GM19043 (cell line): ENCODE results near the gene ATP5F1A.

Experiments used
- ATAC-seq: cut with Tn5 transposase; IDR thresholded peaks from one replicate; pipeline ENCODE4 v1.9.1; 2021; ENCODE audit warnings: low read depth; ENCODE audit not compliant: unreplicated experiment

Gene ATP5F1A

DNA sequence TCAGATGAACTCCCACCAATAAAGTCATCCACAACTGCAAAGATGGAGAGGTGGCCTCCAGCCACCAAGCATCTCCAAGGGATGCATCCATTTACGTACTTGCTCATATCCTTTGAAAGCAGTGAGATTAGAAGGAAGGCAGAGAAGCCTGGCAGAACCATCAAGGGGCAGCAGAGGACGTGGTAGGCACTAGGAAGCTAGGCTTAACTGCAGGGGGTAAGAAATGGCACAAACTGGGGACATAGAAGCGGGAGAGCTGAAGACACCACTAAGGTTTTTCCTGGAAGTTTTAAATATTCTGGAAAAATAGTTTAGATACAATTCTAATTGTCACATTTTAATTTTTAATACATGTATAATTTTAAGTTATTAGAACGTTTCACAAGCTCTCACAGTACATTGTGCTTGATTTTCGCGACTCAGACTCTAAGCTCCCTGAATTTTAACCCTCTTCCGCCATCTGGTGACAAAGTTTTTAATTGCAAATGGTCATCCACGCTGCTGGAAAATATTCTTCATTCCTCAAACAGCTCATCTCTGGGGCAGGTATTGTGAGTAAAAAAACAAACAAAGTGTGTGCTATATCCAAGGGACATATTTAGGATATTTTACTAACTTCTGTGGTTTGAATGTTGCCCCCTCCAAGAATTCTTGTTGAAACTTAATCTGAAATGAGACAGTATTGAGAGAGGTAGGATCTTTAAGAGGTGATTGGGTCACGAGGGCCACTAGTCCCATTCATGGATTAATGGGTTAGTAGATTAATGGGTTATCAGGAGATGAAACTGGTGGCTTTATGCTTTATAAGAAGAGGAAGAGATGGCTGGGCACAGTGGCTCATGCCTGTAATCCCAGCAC, 24.4 kb downstream of the ATP5F1A start:
- ATAC-seq = no peak

DNA sequence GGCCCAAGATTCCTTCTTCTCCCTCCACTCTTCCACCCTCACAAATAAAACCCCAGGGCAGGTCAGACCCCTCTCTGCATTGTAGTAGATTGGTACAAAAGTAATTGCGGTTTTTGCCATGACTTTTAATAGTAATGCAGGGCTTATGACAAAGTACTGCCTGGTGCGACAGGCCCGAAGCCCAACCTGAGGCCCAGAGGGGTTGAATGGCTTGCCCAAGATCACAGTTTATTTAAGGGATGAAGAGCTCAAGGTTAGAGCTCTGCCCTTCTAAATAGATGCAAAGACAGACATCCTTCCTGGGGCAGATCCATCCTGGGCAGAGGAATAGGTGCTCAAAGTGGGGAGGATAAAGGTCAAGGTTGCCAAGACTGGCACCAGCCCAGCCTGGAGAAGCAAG, 25.1 kb downstream of the ATP5F1A start:
- no peak for ATAC-seq

DNA sequence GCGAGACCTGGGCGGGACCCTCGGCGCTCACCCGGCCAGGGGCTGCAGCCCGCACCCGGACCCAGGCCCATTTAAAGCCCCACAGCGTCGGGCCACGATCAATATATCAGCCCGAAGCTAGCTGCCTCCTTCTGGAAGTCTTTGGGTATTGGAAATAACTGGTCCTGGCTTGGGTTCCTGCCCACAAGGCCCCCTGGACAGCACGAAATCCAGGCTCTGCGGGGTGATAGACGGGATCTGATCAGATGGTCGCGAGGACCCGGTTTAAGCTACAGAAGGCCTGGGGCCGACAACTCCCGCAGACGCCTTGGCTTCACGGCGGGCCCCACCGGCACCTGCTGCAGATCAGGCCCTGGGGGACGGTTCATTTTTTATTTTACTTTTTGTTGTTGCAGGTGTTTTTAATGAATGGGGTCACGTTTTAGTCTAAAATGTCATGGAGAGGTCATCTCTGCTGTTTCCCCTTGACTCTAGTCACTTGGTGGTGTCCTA, 25.7 kb downstream of the ATP5F1A start:
- ATAC-seq = no peak

DNA sequence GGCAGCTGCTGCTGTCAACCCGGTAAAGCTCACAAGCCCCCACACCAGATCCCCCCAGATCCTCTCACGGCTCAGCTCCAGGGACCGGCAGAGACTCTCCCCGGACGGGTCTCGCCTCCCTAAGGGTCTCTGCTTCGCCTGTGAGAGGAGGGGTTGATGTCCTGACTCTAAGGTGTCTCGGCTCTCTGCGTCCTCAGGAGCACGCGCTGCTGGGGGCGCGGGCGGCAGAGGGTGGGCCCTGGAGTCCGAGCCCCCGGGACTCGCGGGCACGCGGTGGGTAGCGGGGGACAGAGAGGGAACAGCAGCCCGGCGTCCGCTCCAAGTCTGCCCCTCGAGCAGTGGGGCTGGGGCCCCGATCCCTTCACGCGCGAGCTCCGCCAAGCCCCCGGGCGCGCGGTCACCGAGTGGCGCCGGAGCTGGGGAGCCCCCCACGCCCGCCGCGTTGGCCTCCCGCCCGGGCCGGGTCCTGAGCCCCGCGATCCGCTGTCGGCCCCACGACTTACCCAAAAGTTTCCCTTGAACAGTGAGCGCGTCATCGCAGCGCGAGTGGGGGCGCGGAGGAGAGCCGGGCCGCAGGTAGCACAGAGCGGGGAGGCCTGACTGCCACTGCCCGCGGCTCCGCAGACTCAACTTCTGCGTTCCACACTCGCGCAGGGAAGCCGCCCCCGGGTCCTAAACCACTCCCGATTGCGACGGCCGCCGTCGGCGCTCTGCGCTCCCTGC, 26.3 kb downstream of the ATP5F1A start, which contains the start of gene PSTPIP2:
PSTPIP2 (minus strand) TSS at position 608 of the 723 bp plus-strand sequence; CDS start at position 536, 72 bp downstream.
- ATAC-seq = peak; percentile 62

DNA sequence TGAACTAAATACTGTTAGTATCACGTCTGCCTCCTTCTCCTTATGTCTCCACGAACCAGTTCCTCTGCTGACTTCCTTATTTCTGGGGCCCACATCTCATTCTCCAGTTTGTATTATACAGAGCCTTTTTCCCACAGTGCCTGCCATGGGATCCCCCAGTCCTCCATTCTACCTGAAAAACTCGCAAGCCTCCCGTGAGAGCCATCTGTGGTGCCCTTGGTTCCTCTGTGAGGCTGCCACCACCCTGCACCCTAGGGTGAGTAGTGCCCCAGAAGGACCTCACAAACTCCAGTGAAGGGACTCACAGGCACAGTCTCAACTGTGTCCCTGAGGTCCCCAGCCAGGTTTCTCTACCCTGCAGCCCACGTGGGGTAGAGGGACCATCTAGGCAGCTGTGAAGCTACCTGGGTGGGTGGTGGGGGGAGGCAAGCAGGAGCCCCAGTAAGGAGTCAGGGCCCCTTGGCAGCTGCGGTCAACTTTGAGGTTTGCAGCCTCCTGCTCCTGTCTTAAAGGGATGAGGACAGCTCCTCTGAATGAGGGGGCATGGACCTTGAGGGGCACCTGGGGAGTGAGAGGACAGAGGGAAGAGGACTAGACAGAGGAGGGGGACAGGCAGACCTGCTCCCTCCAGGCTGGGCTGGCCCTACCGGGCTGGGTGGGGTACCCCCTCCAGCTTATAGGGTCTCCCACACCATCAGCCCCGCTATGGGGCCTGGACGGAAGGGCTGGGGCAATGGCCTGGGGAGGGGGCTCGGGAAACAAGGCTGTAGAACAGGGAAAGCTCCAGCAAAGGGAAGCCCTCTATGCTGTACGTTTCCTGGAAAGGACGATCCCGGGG, 27.1 kb downstream of the ATP5F1A start:
- peak; percentile 3 for ATAC-seq

DNA sequence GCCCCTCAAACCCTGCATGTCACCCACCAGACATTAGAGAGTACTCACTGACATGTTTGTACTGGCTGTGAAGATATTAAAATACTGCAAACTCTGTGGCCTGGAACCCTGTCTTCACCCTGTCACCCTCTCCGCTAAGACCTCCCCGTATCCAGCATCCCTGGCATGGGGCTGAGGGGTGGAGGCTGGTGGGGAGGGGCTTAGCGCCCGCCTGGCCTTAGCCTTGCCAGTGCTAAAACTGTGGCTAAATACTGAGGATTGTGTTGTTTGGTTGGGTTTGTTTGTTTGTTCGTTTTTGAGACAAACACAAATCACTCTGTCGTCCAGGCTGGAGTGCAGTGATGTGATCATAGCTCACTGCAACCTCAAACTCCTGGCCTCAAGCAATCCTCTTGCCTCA, 27.9 kb downstream of the ATP5F1A start:
- ATAC-seq = no peak

DNA sequence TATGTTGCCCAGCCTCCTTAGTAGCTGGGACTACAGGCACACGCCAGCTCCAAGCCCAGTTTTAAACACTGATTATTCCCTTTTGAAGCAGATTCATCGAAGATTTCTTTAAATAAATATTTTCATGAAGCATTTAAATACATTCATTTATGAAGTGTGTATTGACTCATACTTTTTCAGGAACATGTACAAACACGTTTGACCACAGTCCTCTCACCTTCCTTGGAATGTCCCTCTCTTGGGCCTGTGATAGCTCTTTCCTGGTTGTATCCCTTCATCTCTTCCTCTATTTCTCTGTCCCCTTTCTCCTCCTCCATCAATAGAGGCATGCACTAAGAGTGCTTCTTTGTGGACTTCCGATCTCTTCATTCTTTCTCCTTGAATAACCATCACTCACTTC, 28.6 kb downstream of the ATP5F1A start:
- no peak for ATAC-seq

DNA sequence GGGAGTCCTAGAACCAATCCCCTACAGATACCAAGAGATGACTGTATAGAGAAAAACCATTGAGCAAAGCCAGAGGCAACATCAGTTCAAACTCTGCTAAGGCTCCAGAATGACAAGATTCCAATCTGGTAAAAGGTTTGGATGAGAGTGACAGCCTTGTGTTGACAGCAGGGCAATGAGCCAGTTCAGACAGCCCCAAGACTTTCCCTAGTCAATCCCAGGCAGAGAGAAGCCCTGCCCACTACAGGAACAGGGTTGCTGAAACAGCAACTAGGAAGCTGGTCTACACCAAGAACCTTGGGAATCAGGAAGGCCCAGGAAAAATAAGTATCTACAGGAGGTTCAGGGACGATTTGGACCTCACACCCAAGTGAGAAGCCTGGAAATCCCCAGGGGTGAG, 29.3 kb downstream of the ATP5F1A start:
- ATAC-seq = no peak

DNA sequence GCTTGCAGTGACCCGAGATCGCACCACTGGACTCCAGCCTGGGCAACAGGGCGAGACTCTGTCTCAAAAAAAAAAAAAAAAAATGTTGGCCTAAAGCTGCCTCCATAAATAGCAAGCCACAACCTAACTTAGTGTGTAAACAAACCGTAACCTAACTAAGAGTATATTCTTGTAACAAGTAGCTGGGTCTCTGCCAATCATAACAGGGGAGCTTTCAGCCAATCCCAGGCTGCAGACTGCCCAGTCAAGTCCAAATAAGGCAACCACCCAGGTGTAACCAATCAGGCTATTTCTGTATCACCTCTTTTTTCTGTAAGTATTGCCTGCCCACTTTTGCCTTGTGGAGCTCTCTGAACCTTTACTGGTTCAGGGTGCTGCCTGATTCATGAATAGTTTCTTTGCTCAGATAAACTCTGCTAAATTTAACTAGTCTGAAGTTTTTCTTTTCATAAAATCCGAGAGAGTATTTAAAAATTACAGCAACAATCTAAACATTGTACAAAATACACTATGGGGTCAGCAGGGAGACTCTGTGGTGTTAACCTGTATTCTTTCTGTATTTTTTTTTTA, 30.6 kb downstream of the ATP5F1A start:
- ATAC-seq = no peak

DNA sequence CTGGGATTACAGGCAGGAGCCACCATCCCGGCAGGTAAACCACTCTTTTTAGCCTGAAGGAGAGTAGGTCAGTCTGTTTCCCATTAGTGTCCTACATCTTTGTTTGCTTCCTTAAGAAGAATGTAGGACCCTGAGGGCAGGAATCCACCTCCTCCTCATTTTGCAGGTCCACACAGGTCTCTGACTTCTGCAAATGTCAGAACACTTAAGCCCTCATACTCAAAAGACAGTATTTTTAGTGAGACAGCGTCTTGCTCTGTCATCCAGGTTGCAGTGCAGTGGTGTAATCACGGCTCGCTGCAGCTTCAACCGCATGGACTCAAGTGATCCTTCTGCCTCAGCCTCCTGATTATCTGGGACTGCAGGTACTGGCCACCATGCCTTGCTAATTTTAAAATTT, 35.3 kb downstream of the ATP5F1A start:
- ATAC-seq = no peak

DNA sequence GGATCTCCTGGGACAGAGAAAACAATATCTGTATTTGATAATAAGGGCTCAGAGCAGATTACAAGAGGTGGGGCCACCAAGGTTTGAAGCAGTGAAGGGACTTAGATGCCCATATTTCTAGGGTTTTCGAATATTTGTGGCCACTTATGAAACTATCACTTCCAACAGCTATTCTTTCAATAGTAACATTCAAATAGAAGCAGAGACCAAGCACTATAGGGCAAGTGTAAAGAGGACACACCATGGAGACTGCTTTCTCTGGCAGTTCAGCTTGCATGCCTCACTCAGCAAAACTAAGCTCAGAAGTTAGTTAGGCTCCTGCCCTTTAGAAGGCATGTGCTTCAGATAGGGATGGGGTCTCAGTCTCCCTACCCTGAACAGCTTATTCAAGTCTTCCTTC, 36.3 kb downstream of the ATP5F1A start:
- no peak for ATAC-seq

DNA sequence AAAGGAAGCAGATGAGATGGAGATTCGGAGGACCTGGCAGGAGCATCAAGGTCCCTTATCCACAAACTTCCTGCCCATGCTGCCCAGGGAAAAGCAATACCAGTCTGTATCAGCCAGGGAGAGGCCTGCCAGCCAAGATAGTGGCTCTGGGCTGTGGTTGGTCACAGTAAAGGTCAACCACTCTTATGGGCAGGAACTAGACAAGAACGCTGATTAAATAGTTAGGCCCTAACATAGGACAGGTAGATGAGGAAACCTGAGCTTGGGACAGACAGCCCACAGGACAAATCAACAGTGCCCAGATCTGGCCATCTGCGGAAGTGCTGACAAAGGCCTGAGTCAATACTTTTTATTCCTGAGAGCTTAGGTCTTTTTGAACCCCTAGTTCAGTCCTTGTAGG, 36.7 kb downstream of the ATP5F1A start:
- no peak for ATAC-seq

DNA sequence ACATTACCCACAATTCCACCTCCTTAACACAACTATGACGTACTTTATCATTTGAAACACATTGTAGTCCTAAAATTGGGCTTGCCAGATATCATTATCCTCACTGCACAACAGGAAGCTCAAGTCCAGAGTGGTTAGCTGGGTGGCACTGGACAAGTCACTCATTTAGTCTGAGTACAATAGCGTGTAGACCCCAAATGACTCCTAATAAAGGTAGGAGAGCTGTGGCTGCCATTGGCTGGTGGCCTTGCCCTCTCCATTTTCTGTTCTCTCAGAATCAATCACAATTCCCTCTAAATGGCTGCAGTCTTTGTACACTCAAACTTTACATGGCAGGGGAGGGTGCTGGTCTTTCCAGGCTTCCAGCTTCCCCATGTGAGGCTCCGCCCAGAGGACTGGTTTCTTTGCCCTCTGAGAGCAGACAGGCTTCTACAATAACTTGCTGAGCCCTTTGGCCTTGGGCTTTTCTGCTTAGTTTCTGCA, 37.7 kb downstream of the ATP5F1A start:
- no peak for ATAC-seq

DNA sequence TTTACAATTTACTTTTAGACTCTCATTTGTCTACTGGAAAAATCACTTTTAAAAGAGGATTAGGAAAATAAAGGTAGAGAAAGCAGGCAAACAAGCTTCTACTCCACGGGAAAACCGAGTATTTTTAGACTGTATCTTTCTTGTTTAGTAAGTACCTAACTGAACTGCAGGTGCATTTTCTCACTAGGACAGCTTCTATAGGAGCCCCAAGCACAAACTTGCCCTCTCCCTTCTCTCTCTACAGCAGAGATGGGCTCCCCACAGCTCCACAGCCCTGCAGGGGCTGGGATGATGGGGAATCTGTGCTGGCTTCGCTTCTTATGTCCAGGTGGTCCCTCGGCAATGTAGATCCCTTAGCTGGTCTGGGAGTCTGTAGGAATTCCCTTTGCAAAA, 42.3 kb downstream of the ATP5F1A start:
- ATAC-seq = no peak

DNA sequence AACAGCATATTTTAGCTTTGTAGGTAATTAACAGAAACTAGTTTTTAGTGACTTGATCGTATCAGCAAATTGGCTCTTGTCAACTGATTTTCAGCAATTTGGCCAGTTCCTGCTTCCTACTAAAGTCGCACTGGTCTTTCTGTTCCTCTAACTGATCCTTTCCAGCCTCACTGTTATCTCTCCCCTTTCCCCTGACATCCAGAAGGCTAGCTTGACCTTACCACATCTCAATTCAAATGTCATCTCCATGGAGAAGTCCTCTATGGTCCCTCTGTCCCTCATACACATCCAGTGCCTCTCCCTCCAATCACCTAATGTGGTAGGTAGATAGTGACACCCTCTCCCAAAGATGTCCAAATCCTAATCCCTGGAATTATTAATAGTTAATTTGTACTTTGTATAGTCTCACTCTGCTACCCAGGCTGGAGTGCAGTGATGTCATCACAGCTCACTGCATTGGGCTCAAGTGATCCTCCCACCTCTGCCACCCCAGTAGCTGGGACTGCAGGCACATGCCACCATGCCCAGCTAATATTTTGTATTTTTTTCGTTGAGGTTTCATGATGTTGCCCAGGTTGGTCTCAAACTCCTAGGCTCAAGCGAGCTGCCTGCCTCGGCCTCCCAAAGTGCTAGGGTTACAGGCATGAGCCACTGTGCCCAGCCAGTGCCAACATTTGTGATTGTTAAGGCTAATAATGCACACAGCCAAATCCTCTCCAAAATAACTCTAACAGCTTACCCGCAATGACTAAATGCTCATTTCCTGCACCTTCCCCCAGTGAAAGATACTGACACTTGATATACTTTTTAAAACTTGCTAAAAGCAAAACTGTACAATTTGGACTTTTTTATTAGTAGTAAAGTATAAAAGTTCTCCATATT, 42.9 kb downstream of the ATP5F1A start:
- no peak for ATAC-seq

DNA sequence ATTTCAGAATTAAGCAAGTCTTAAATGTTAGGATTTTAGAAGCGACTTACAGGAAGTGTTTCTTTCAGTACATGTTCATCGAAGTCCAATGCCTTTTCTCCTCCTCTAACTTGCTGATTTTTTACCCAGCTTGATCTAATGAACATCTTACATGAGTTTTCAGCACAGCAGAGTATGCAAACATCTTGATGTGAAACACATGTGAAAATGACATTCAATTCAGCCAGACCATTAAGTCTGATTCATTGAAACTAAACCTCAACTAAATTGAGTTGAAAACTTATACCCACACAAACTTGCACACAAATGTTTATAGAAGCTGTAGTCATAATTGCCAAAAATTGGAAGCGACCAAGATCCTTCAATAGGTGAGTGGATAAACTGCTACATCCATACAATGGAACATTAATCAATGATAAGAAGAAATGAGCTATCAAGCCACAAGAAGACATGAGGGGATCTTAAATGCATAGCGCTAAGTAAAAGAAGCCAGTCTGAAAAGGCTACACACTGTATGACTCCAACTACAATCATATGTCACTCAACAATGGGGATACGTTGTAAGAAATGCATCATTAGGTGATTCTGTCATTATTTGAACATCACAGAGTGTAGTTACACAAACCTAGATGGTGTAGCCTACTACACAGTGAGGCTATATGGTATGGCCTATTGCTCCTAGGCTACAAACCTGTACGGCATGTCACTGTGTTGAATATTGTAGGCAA, 44.6 kb downstream of the ATP5F1A start:
- no peak for ATAC-seq

DNA sequence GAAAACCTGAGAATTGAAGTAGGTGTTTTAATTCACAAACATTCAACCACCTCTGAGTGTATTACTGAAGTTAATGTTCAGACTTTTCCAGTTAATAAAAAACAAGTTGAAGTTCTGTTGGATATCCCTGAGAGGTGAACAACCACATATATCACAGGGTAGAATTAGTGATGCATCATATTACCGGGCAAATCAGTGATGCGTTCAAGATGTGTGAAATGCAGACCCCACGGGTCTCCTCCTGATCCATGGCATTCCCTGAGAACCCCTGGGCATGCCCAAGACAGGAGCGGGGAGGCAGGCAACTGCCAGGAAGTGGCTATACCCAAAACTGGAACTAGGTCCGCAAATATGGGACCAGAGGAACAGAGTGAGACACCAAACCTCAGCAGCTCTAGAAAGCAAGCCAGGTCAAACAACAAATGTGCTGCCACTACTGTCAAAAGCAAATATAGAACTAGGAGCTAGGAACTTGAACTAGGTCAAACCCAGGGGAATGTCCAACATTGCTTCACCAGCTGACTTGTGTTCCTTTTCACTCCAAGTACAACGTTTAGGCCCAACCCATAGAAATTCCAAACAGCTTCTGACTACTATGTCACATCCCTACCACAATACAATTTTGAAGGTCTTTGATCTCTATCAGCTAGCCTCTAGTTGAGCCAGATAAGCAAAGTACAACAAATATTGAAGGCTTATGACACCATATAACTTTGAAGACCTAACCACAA, 46.2 kb downstream of the ATP5F1A start:
- no peak for ATAC-seq

DNA sequence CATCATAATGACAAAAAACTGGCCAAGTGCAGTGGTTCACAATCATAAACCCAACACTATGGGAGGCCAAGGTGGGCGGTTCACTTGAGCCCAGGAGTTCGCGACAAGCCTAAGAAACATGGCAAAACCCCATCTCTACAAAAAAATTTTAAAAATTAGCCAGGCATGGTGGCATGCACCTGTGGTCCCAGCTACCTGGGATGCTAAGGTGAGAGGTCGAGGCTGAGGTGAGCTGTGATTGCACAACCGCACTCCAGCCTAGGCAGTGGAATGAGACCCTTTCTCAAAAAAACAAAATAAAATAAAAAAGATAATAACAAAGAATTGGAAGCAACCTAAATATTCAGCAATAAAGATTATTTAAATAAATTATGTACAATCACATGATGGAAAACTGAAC, 47.8 kb downstream of the ATP5F1A start:
- ATAC-seq = no peak
